ENCODE measurements around the gene SLC47A1.

The SLC47A1 gene

GRCh38 chr17:19533718-19534561 is at the start of gene SLC47A1:
Gene SLC47A1 (plus strand): TSS chr17:19533854. CDS start chr17:19533940, 86 bp downstream.
- DNase-seq, result no peak
- Histone ChIP-seq H3K27me3 (ENCODE audit: insufficient read depth, low read length, poor library complexity) (peaks cover 17% of the 10 kb centered on the region), H3K9me3 (ENCODE audit: insufficient read depth, low read length, severe bottlenecking) (no peaks in the 10 kb centered on the region), H3K79me2 (ENCODE audit: insufficient read depth, low read length) (no peaks in the 10 kb centered on the region), H3K4me2 (ENCODE audit: insufficient read depth, low read length) (no peak within 1 kb of the TSS), H4K20me1 (ENCODE audit: insufficient read depth, low read length) (no peaks in the 10 kb centered on the region), H3K27ac (ENCODE audit: low read length) (no peak within 1 kb of the TSS), H3K36me3 (ENCODE audit: insufficient read depth, low read length) (no peaks in the 10 kb centered on the region), H3K9ac (ENCODE audit: low read depth, low read length) (no peak within 1 kb of the TSS), H3K4me1 (ENCODE audit: insufficient read depth, low read length) (no peaks in the 10 kb centered on the region), H3K4me3 (ENCODE audit: low read depth in 1 of 2, low read length in 2 of 2) (no peak within 1 kb of the TSS), H2AFZ (ENCODE audit: low read depth, low read length) (no peak within 1 kb of the TSS)
- ATAC-seq (ENCODE audit: insufficient read depth, low read depth), result no peak
- no peak for TF ChIP-seq EZH2 (IDR thresholded peaks at IDR 0.05; ENCODE audit: borderline replicate concordance, low read depth, low read length, severe bottlenecking)
- TF ChIP-seq, protein P1, sequence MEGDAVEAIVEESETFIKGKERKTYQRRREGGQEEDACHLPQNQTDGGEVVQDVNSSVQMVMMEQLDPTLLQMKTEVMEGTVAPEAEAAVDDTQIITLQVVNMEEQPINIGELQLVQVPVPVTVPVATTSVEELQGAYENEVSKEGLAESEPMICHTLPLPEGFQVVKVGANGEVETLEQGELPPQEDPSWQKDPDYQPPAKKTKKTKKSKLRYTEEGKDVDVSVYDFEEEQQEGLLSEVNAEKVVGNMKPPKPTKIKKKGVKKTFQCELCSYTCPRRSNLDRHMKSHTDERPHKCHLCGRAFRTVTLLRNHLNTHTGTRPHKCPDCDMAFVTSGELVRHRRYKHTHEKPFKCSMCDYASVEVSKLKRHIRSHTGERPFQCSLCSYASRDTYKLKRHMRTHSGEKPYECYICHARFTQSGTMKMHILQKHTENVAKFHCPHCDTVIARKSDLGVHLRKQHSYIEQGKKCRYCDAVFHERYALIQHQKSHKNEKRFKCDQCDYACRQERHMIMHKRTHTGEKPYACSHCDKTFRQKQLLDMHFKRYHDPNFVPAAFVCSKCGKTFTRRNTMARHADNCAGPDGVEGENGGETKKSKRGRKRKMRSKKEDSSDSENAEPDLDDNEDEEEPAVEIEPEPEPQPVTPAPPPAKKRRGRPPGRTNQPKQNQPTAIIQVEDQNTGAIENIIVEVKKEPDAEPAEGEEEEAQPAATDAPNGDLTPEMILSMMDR (IDR thresholded peaks at IDR 0.05; ENCODE audit: borderline replicate concordance, extremely low read depth, low read length, poor library complexity, severe bottlenecking), result no peak

DNA sequence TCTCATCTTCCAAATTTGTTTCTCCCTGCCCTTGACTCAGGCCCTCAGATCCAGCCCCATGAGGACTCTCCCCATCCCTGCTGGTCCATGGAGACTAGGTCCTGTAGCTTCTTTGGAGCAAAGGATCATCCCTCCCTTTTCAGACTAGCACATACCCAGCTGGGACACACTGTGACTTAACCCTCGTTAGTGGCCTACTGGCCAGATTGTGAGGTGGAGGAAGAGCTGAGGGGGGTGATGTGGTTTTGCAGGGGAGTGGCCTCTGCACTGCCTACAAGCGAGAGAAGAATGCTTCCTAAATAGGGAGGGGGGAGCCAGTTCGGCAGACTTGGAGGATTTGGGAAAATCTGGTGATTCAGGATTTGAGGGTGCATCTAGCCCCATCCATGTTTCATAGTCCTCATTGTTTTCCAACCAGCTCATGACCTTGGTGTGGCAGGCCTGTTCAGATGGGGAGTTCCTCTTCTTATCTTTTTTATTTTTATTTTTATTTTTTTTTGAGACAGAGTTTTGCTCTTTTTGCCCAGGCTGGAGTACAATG is 47.8 kb upstream of the SLC47A1 start:
- Histone ChIP-seq H2AFZ (ENCODE audit: low read depth, low read length) (no peak overlapping the region), H3K27me3 (ENCODE audit: insufficient read depth, low read length, poor library complexity) (no peaks in the 10 kb centered on the region), H3K4me1 (ENCODE audit: insufficient read depth, low read length) (no peaks in the 10 kb centered on the region), H3K27ac (ENCODE audit: low read length) (no peak overlapping the region), H3K9ac (ENCODE audit: low read depth, low read length) (no peak overlapping the region), H3K9me3 (ENCODE audit: insufficient read depth, low read length, severe bottlenecking) (no peaks in the 10 kb centered on the region), H4K20me1 (ENCODE audit: insufficient read depth, low read length) (no peaks in the 10 kb centered on the region), H3K4me2 (ENCODE audit: insufficient read depth, low read length) (no peak overlapping the region), H3K4me3 (ENCODE audit: low read depth in 1 of 2, low read length in 2 of 2) (no peak overlapping the region), H3K79me2 (ENCODE audit: insufficient read depth, low read length) (no peaks in the 10 kb centered on the region), H3K36me3 (ENCODE audit: insufficient read depth, low read length) (no peaks in the 10 kb centered on the region)
- TF ChIP-seq, protein P1 (IDR thresholded peaks at IDR 0.05; ENCODE audit: borderline replicate concordance, extremely low read depth, low read length, poor library complexity, severe bottlenecking), result no peak
- TF ChIP-seq EZH2 (IDR thresholded peaks at IDR 0.05; ENCODE audit: borderline replicate concordance, low read depth, low read length, severe bottlenecking), result no peak
- ATAC-seq (ENCODE audit: insufficient read depth, low read depth) (no peak), DNase-seq (no peak)

GRCh38 chr17:19486351-19487023 is 47.2 kb upstream of the SLC47A1 start:
- TF ChIP-seq, protein P1 (IDR thresholded peaks at IDR 0.05; ENCODE audit: borderline replicate concordance, extremely low read depth, low read length, poor library complexity, severe bottlenecking), result no peak
- TF ChIP-seq EZH2 (IDR thresholded peaks at IDR 0.05; ENCODE audit: borderline replicate concordance, low read depth, low read length, severe bottlenecking), result no peak
- no peak overlapping the region for H3K27ac ChIP-seq (ENCODE audit: low read length)
- H3K4me3 ChIP-seq (ENCODE audit: low read depth in 1 of 2, low read length in 2 of 2), result no peak overlapping the region
- no peaks in the 10 kb centered on the region for H3K9me3 ChIP-seq (ENCODE audit: insufficient read depth, low read length, severe bottlenecking)
- no peaks in the 10 kb centered on the region for H3K27me3 ChIP-seq (ENCODE audit: insufficient read depth, low read length, poor library complexity)
- H2AFZ ChIP-seq (ENCODE audit: low read depth, low read length), result no peak overlapping the region
- no peak overlapping the region for H3K9ac ChIP-seq (ENCODE audit: low read depth, low read length)
- H3K4me2 ChIP-seq (ENCODE audit: insufficient read depth, low read length), result no peak overlapping the region
- no peaks in the 10 kb centered on the region for H3K79me2 ChIP-seq (ENCODE audit: insufficient read depth, low read length)
- no peak for ATAC-seq (ENCODE audit: insufficient read depth, low read depth)
- no peak for DNase-seq
- H3K4me1 ChIP-seq (ENCODE audit: insufficient read depth, low read length), result no peaks in the 10 kb centered on the region
- H4K20me1 ChIP-seq (ENCODE audit: insufficient read depth, low read length), result no peaks in the 10 kb centered on the region
- no peaks in the 10 kb centered on the region for H3K36me3 ChIP-seq (ENCODE audit: insufficient read depth, low read length)

Data from DND-41 (cell line).